Endothelial cell (in vitro differentiated cells): ENCODE measurements around the gene ARID1B. TPM values are rescaled to one million over a fixed set of nuclear protein-coding genes. Genes with fewer than 3 reads are reported as not detected.

Experiments
- DNase-seq: peaks from one replicate; pipeline ENCODE4 v3.0.0; 2021; ENCODE audit warnings: low spot score
- H3K27ac Mint-ChIP-seq: one replicate; pipeline ENCODE4 v1.8.0; 2021; ENCODE audit warnings: mixed read lengths, inconsistent platforms; ENCODE audit not compliant: unreplicated experiment
- H3K27me3 Mint-ChIP-seq: one replicate; pipeline ENCODE4 v1.8.0; 2021; ENCODE audit warnings: mild to moderate bottlenecking, moderate library complexity, mixed read lengths, inconsistent platforms; ENCODE audit not compliant: unreplicated experiment
- H3K36me3 Mint-ChIP-seq: one replicate; pipeline ENCODE4 v1.8.0; 2021; ENCODE audit warnings: mild to moderate bottlenecking, low read depth, mixed read lengths, inconsistent platforms; ENCODE audit not compliant: unreplicated experiment
- H3K4me1 Mint-ChIP-seq: one replicate; pipeline ENCODE4 v1.8.0; 2021; ENCODE audit warnings: mild to moderate bottlenecking, mixed read lengths, inconsistent platforms; ENCODE audit not compliant: unreplicated experiment
- H3K4me3 Mint-ChIP-seq: one replicate; pipeline ENCODE4 v1.8.0; 2021; ENCODE audit warnings: mild to moderate bottlenecking, mixed read lengths, inconsistent platforms; ENCODE audit not compliant: unreplicated experiment
- H3K9me3 Mint-ChIP-seq: one replicate; pipeline ENCODE4 v1.8.0; 2021; ENCODE audit warnings: mixed read lengths, inconsistent platforms; ENCODE audit not compliant: unreplicated experiment
- total RNA-seq: library from RNA; stranded (reverse); fragmentation: NEBNext Ultra II Directional; extraction: Animal tissue kit (Norgen Biotek cat#: 25700); gene quantifications from one replicate; pipeline ENCODE4 v1.2.1, GENCODE V29; 2021; ENCODE audit not compliant: unreplicated experiment
- TF ChIP-seq, protein P1 (sequence below): fragments of 200-600 bp; sonication (generic); IDR thresholded peaks from one replicate; pipeline ENCODE4 v1.5.0; 2021; ENCODE audit warnings: antibody characterized with exemption; ENCODE audit not compliant: unreplicated experiment

Gene ARID1B
- total RNA-seq, 1 donor from 2014 or later, result 104 TPM

DNA sequence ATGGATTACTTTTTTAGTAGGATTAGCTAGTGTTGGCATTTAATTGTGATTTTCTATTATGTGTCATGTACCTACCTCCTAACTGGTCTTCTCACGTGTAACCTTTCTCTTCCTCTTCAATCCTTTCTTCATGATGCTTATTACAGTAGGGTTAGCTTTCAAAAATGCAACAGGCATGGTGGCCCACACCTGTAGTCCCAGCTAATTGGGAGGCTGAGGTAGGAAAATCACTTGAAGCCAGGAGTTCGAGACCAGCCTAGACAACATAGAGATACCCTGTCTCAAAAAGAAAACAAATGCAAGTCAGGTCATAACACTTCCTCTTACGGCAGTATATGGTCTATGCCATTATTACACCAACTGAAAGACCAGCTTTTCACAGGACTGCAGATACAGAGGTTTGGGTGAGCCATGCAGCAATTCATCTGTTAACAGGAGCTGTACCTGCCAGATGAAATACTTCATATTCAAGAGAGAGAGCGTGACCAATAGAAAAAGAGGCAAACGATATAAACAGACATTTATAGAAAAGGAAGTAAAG is 351.1 kb downstream of the ARID1B start:
- Mint-ChIP-seq H3K36me3 (peaks cover 26% of the 10 kb centered on the region), H3K27ac (no peak overlapping the region), H3K9me3 (no peaks in the 10 kb centered on the region), H3K4me1 (peaks cover 12% of the 10 kb centered on the region), H3K4me3 (no peak overlapping the region), H3K27me3 (peaks cover 5% of the 10 kb centered on the region)
- DNase-seq, result no peak
- TF ChIP-seq, protein P1, sequence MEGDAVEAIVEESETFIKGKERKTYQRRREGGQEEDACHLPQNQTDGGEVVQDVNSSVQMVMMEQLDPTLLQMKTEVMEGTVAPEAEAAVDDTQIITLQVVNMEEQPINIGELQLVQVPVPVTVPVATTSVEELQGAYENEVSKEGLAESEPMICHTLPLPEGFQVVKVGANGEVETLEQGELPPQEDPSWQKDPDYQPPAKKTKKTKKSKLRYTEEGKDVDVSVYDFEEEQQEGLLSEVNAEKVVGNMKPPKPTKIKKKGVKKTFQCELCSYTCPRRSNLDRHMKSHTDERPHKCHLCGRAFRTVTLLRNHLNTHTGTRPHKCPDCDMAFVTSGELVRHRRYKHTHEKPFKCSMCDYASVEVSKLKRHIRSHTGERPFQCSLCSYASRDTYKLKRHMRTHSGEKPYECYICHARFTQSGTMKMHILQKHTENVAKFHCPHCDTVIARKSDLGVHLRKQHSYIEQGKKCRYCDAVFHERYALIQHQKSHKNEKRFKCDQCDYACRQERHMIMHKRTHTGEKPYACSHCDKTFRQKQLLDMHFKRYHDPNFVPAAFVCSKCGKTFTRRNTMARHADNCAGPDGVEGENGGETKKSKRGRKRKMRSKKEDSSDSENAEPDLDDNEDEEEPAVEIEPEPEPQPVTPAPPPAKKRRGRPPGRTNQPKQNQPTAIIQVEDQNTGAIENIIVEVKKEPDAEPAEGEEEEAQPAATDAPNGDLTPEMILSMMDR, result no peak

DNA sequence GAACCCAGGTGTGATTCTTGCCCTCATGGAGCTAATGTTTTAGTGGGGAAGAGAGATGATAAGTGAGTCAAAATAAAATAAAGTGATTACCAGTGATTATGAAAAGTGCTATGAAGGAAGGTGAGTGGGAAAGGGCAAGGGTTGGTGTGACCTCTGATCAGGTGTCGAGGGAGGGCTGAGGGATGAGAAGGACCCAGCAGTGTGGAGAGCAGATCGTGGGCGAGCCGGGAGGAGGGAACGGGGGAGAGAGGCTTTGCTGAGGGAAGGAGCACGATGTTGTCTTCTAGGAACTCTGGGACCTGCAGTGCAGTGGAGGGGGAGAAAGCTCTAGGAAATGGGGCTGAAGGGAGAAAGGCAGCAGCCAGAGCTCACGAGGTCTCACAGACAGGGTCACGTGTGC is 354.1 kb downstream of the ARID1B start:
- Mint-ChIP-seq H3K4me3 (peak overlapping the region; percentile 38), H3K36me3 (peaks cover 28% of the 10 kb centered on the region), H3K4me1 (peaks cover 12% of the 10 kb centered on the region), H3K27ac (no peak overlapping the region), H3K9me3 (no peaks in the 10 kb centered on the region), H3K27me3 (peaks cover 6% of the 10 kb centered on the region)
- TF ChIP-seq, protein P1, result no peak
- no peak for DNase-seq

DNA sequence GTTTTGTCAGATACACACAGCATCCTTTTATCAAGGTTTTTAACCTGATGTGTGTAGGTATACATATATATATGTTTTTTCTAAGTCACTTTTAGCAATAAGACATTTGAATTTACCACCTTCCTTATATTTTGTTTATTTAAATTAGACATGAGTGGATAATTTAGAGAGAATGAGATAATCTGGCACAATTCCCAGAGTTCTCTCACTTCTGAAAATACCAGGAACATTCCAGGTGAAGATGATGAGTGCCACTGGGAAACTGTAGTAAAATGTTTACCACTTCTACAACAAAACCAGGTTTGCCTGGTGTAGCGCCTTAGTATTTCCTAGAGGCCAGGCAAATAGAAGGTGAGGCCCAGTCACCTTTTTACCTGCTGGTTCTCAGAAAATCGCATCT is 356.7 kb downstream of the ARID1B start:
- TF ChIP-seq, protein P1, result no peak
- DNase-seq, result no peak
- H3K9me3 Mint-ChIP-seq, result no peaks in the 10 kb centered on the region
- H3K36me3 Mint-ChIP-seq, result peaks cover 32% of the 10 kb centered on the region
- H3K4me1 Mint-ChIP-seq, result peaks cover 7% of the 10 kb centered on the region
- H3K4me3 Mint-ChIP-seq, result no peak overlapping the region
- H3K27ac Mint-ChIP-seq, result no peak overlapping the region
- H3K27me3 Mint-ChIP-seq, result peaks cover 3% of the 10 kb centered on the region

DNA sequence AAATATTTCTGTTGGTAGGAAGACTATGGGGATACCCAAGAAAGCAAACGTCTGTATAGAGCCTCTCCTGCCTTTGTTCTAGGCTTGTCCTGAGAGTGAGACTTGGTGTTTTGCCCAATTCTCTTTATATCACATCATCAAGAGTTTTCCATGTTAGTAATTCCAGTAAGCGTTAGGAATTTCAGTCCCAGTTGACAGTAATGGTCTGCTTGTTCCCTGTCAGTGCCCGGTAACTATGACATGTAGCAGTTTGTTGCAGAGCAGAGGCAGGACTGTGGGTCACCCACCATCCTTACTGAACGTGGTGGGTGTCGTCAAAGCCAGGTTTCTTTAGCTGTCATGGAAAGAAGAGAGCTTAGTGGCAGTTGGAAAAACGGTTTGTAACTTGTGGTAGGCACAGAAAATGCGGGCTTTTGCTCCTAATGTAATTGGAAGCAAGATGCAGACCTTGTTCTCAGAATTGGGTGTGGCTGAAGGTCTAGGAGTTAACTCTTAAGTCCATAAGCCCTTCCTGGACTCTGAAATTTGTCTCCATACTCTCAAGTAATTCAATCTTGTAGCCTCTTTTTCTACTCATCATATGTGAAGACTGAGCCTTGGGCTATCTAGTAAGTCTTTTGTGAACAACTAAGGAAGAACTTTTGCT is 357.3 kb downstream of the ARID1B start:
- no peak overlapping the region for H3K27ac Mint-ChIP-seq
- peaks cover 4% of the 10 kb centered on the region for H3K4me1 Mint-ChIP-seq
- H3K36me3 Mint-ChIP-seq, result peaks cover 32% of the 10 kb centered on the region
- H3K9me3 Mint-ChIP-seq, result no peaks in the 10 kb centered on the region
- H3K4me3 Mint-ChIP-seq, result no peak overlapping the region
- peaks cover 3% of the 10 kb centered on the region for H3K27me3 Mint-ChIP-seq
- TF ChIP-seq, protein P1, result no peak
- no peak for DNase-seq

DNA sequence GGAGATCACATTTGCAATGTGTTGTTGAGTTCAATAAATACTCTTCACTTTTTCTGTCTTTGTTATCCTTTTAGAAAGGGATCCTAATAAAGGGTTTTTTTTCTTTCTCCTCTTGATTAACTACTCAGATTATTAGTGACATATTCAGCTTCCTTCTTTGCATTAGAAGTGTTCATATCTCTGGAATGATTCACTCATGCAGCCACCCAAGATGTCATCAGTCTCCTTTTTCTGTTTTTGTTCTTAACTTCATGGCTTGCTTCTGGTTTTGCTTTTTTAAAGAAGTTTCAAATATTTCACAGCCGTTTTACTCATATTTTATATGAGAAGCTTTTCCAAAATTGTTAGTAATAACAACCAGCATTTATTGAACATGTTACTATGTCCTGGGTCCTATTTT is 358.5 kb downstream of the ARID1B start:
- Mint-ChIP-seq H3K36me3 (peaks cover 33% of the 10 kb centered on the region), H3K27me3 (peaks cover 3% of the 10 kb centered on the region), H3K9me3 (no peaks in the 10 kb centered on the region), H3K4me1 (peaks cover 4% of the 10 kb centered on the region), H3K27ac (peak overlapping the region; percentile 58), H3K4me3 (no peak overlapping the region)
- no peak for DNase-seq
- TF ChIP-seq, protein P1, result no peak
